CD4-positive, alpha-beta T cell treated with Interleukin-21 for 1 hour (primary cell): ENCODE data around the gene KLHDC3.
A peak's percentile ranks its signal among the peaks of the same experiment; 100 is the strongest.

Experiments
- DNase-seq: peaks from one replicate; pipeline ENCODE4 v3.0.0-alpha.2; 2020

The KLHDC3 gene

DNA sequence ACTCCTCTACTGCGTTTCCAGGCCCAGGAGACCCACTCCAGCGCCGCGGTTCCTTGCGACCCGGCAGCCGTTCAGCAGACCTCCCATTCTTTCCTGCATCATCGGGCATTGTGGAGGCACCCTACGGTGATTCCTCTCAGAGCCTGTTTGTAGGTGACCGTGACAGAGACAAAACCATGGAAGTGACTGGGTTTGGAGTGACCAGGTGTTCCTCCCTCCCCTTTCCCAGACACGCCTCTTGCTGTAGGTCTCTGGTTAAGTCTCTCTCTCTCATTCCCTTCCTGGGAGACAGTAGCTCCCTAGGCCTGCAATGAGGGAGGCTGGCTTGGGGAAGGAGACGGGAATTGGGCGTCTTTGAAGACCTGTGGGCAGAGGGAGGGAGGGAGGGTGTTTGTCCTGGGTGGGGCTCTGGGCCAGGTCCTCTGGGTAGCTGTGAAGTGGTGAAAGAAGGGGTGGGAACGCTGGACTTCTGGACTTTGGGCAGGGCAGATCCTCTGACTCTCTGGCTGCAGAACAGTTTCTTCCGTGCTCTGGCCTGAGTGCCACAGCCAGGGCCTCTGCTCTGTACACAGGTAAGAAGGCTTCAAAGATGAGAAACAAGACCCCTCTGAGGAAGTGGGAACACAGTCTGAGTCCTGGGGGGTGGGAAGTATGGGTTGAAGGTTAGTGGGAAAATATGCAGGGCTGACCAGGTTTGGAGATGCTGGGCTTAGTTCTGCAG lies 46.1 kb downstream of the KLHDC3 start:
- DNase-seq, result no peak

DNA sequence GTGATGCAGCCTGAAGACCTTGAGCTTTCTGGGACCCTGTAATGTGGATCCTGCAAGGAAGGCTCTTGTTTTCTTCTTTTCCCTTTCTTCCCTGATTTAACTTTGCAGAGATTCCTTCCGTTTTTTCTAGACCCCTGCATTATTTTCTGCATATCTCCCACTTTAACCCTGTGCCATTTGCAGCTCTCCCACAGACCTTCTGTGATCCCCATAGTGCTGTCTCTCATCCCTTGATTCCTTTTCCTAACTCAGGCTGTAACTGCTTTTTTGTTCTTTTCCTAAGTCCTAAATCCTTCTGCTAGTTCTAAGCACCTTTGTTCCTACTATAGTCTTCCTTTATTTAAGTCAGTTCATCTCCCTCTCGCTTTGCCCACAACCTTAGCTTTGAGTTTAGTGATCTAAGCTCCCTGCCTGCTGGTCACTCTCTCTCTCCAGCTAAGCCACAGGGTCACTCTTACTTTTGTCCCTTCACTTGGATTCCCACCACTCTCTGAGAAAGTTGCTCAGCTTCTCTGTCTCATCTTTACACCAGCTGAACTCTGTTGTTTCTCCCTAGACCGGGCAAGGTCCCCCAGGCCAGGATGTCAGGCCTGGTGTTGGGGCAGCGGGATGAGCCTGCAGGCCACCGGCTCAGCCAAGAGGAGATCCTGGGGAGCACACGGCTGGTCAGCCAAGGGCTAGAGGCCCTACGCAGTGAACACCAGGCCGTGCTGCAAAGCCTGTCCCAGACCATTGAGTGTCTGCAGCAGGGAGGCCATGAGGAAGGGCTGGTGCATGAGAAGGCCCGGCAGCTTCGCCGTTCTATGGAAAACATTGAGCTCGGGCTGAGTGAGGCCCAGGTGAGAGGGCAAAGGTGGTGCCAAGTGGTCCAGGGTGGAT lies 46.9 kb downstream of the KLHDC3 start:
- DNase-seq, result no peak

DNA sequence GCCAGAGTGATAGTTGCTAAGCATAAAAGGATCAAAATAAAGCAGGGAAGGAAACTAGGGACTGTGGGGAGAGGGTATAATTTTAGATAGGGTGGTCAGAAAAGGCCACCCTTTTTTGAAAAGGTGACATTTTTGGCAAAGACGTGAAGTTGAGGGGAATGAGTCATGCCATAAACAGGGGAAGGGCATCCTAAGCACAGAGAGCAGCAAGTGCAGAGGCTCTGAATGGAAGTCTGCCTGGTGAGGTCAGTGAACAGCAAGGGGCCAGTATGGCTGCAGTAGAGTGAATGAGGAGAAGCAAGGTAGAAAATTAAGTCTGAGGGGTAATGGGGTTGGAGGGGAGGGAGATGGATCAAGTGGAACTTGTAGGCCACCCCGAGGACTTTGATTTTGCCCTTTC lies 47.8 kb downstream of the KLHDC3 start:
- no peak for DNase-seq

DNA sequence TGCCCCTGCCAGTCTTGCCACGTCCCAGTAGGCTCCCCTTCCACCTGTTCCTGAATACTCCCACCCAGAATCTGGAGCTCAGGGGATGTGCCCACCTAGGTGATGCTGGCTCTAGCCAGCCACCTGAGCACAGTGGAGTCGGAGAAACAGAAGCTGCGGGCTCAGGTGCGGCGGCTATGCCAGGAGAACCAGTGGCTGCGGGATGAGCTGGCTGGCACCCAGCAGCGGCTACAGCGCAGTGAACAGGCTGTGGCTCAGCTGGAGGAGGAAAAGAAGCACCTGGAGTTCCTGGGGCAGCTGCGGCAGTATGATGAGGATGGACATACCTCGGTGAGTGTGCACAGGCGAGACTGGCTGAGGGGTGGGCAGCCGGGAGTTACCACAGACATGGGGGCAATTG lies 48.8 kb downstream of the KLHDC3 start:
- DNase-seq, result no peak

DNA sequence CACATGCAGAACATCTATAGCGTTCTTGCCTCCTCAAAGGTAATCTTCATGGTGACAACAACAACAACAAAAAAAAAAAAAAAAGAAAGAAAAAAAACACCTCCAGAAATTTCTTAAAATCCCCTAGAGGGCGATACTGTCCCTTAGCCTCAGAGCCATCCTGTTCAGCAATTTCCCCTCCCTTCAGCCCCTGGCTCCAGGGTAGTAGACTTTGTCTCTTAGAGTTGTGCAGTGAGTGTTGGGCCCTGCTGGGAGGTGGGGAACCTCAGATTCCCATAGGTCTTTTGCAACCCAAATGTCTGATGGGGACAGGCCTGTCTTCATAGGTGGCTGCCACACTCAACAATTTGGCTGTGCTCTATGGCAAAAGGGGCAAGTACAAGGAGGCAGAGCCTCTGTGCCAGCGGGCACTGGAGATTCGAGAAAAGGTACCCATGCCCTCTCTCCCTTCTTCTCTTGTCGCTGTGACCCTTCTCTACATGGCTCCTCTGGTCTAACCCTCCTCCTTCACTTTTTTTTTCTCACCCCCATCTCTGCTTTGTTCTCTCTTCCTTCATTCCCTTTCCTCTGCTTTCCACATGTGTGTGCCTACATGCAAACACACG lies 56.1 kb downstream of the KLHDC3 start:
- DNase-seq, result peak; percentile 46
